Gastrocnemius medialis (tissue), 4 donors: ENCODE data around the gene COL6A2. TPM values are rescaled to one million over a fixed set of nuclear protein-coding genes. Genes with fewer than 3 reads are reported as not detected.

ENCODE experiments used
- ATAC-seq, 2 donors: fragments of 150-250 bp; one replicate each; pipeline ENCODE4 v1.9.1; 2016
- DNase-seq, 2 donors: peaks; one replicate each; pipeline ENCODE4 v3.0.0-alpha.2; 2019
- H3K27ac ChIP-seq, 4 donors: fragments of 200-600 bp; sonication (generic); 1 replicate in 1 of 4; 2 replicates in 3 of 4; pipeline ENCODE4 v1.5.1; 2016 to 2018; ENCODE audit warnings: mild to moderate bottlenecking in 2 of 4, moderate library complexity in 1 of 4
- H3K27me3 ChIP-seq, 3 donors: fragments of 200-600 bp; sonication (generic) in 2 of 3; 1 replicate in 1 of 3; 2 replicates in 2 of 3; pipeline versions ENCODE4 v1.5.1 to v1.6.0; 2016 to 2019; ENCODE audit warnings: mild to moderate bottlenecking in 1 of 3, moderate library complexity in 1 of 3
- H3K36me3 ChIP-seq, 2 donors: fragments of 200-600 bp; sonication (generic) in 1 of 2; one replicate each; pipeline ENCODE4 v1.5.1; 2017 to 2018
- H3K4me1 ChIP-seq, 2 donors: fragments of 200-600 bp; sonication (generic) in 1 of 2; one replicate each; pipeline ENCODE4 v1.5.1; 2016 to 2017; ENCODE audit warnings: mild to moderate bottlenecking in 2 of 2
- H3K4me3 ChIP-seq, 4 donors: fragments of 200-600 bp; sonication (generic) in 3 of 4; 1 replicate in 1 of 4; 2 replicates in 3 of 4; pipeline ENCODE4 v1.5.1; 2016 to 2019; ENCODE audit warnings: mild to moderate bottlenecking in 2 of 4
- H3K9me3 ChIP-seq, 3 donors: fragments of 200-600 bp; sonication (generic) in 2 of 3; 1 replicate in 1 of 3; 2 replicates in 2 of 3; pipeline ENCODE4 v1.5.1; 2016 to 2019
- POLR2A ChIP-seq, 2 donors: fragments of 450-650 bp; IDR thresholded peaks; one replicate each; pipeline ENCODE4 v1.6.1; 2017; ENCODE audit warnings: antibody characterized with exemption in 2 of 2, mild to moderate bottlenecking in 2 of 2, moderate library complexity in 2 of 2
- in situ Hi-C, 4 donors: fragments of 200-750 bp; cut with MboI; loops; one replicate each; pipeline versions ENCODE4 v1.15.0 to v1.8.0; 2017; ENCODE audit warnings: low sequenced_read_pairs in 4 of 4
- intact Hi-C: fragments of 100-400 bp; cut with DNase I; formaldehyde crosslinking; loops from one replicate; pipeline ENCODE4 v1.15.1; 2023; ENCODE audit warnings: low total_unique reads
- total RNA-seq, 4 donors: library from RNA; depleted of rRNA; stranded (reverse); fragments of >200 nt; gene quantifications; one replicate each; pipeline versions ENCODE4 v1.1.0 to v1.2.3, GENCODE V29; 2016
- TF ChIP-seq, protein P1 (sequence below), 5 experiments: fragments of 450-650 bp in 3 of 5; fragments of 200-600 bp in 2 of 5; sonication (generic) in 2 of 5; IDR thresholded peaks in 4 of 5; conservative IDR thresholded peaks in 1 of 5; 1 replicate in 4 of 5; 2 replicates in 1 of 5; pipeline ENCODE4 v1.5.1; 2016 to 2019; ENCODE audit warnings: antibody characterized with exemption in 5 of 5, mild to moderate bottlenecking in 3 of 5, moderate library complexity in 3 of 5

The COL6A2 gene
- total RNA-seq, 4 donors from 2014 or later = 44.0 to 141 (median 88.4) TPM

- no peak for ATAC-seq
- intact Hi-C loops = no loop called here
- no peak overlapping the region for H3K27ac ChIP-seq
- H3K36me3 ChIP-seq = no peaks in the 10 kb centered on the region
- TF ChIP-seq, protein P1, sequence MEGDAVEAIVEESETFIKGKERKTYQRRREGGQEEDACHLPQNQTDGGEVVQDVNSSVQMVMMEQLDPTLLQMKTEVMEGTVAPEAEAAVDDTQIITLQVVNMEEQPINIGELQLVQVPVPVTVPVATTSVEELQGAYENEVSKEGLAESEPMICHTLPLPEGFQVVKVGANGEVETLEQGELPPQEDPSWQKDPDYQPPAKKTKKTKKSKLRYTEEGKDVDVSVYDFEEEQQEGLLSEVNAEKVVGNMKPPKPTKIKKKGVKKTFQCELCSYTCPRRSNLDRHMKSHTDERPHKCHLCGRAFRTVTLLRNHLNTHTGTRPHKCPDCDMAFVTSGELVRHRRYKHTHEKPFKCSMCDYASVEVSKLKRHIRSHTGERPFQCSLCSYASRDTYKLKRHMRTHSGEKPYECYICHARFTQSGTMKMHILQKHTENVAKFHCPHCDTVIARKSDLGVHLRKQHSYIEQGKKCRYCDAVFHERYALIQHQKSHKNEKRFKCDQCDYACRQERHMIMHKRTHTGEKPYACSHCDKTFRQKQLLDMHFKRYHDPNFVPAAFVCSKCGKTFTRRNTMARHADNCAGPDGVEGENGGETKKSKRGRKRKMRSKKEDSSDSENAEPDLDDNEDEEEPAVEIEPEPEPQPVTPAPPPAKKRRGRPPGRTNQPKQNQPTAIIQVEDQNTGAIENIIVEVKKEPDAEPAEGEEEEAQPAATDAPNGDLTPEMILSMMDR (IDR thresholded peaks at IDR 0.05 in 4 of 5, conservative IDR thresholded peaks at IDR 0.05 in 1 of 5) = no peak
- TF ChIP-seq POLR2A (IDR thresholded peaks at IDR 0.05) = no peak
- H3K9me3 ChIP-seq = no peaks in the 10 kb centered on the region
- no peaks in the 10 kb centered on the region for H3K27me3 ChIP-seq
- no peak for DNase-seq
- no peak overlapping the region for H3K4me3 ChIP-seq
- no peaks in the 10 kb centered on the region for H3K4me1 ChIP-seq
- in situ Hi-C loops = no loop called here
These were observed 38.0 kb downstream of the COL6A2 start for GRCh38 chr21:46135782-46136395.

- H3K36me3 ChIP-seq = no peaks in the 10 kb centered on the region
- intact Hi-C loops (no loop called here), in situ Hi-C loops (no loop called here)
- ATAC-seq = no peak
- no peaks in the 10 kb centered on the region for H3K27me3 ChIP-seq
- H3K9me3 ChIP-seq = no peaks in the 10 kb centered on the region
- H3K4me1 ChIP-seq = no peaks in the 10 kb centered on the region
- TF ChIP-seq POLR2A (IDR thresholded peaks at IDR 0.05) = no peak
- TF ChIP-seq, protein P1 (IDR thresholded peaks at IDR 0.05 in 4 of 5, conservative IDR thresholded peaks at IDR 0.05 in 1 of 5) = no peak
- H3K27ac ChIP-seq = no peak overlapping the region
- no peak for DNase-seq
- H3K4me3 ChIP-seq = no peak overlapping the region
These were observed 38.9 kb downstream of the COL6A2 start for GRCh38 chr21:46136739-46137349.

DNA sequence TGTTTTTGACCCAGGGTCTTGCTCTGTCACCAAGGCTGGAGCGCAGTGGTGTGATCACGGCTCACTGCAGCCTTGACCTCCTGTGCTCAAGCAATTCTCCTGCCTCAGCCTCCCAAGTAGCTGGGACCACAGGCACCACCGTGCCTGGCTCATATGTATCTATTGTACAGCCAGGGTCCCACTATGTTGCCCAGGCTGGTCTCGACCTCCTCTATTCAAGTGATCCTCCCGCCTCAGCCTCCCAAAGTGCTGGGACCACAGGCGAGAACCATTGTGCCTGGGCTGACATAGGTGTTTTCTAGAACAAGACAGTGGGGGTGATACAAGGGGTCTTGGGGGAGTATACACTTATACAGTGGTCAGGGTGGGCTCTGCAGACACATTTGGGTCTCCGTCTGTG is 40.0 kb downstream of the COL6A2 start:
- Histone ChIP-seq H3K4me1 (no peaks in the 10 kb centered on the region), H3K4me3 (no peak overlapping the region), H3K27ac (no peak overlapping the region), H3K36me3 (no peaks in the 10 kb centered on the region), H3K9me3 (no peaks in the 10 kb centered on the region), H3K27me3 (no peaks in the 10 kb centered on the region)
- ATAC-seq = no peak
- no peak for DNase-seq
- intact Hi-C loops = no loop called here
- TF ChIP-seq POLR2A (IDR thresholded peaks at IDR 0.05) = no peak
- TF ChIP-seq, protein P1 (IDR thresholded peaks at IDR 0.05 in 4 of 5, conservative IDR thresholded peaks at IDR 0.05 in 1 of 5) = no peak
- in situ Hi-C loops = no loop called here

- no peaks in the 10 kb centered on the region for H3K27me3 ChIP-seq
- in situ Hi-C loops (no loop called here), intact Hi-C loops (no loop called here)
- no peak overlapping the region for H3K4me3 ChIP-seq
- no peak for TF ChIP-seq POLR2A (IDR thresholded peaks at IDR 0.05)
- TF ChIP-seq, protein P1 (IDR thresholded peaks at IDR 0.05 in 4 of 5, conservative IDR thresholded peaks at IDR 0.05 in 1 of 5) = no peak
- H3K4me1 ChIP-seq = no peaks in the 10 kb centered on the region
- no peaks in the 10 kb centered on the region for H3K36me3 ChIP-seq
- H3K9me3 ChIP-seq = no peaks in the 10 kb centered on the region
- no peak overlapping the region for H3K27ac ChIP-seq
- ATAC-seq (no peak), DNase-seq (no peak)
These were observed 40.6 kb downstream of the COL6A2 start for GRCh38 chr21:46138383-46138970.
